Measurements from ENCODE around the gene ZFP36L2. TPM values are rescaled to one million over a fixed set of nuclear protein-coding genes. Genes with fewer than 3 reads are reported as not detected.

The ZFP36L2 gene
- total and polyA plus RNA-seq, 9 of the 15 experiments (the other 6 are each of a cell fraction or from before 2014, with no cell fraction given): 4.1 to 60.6 (median 20.3) TPM

DNA sequence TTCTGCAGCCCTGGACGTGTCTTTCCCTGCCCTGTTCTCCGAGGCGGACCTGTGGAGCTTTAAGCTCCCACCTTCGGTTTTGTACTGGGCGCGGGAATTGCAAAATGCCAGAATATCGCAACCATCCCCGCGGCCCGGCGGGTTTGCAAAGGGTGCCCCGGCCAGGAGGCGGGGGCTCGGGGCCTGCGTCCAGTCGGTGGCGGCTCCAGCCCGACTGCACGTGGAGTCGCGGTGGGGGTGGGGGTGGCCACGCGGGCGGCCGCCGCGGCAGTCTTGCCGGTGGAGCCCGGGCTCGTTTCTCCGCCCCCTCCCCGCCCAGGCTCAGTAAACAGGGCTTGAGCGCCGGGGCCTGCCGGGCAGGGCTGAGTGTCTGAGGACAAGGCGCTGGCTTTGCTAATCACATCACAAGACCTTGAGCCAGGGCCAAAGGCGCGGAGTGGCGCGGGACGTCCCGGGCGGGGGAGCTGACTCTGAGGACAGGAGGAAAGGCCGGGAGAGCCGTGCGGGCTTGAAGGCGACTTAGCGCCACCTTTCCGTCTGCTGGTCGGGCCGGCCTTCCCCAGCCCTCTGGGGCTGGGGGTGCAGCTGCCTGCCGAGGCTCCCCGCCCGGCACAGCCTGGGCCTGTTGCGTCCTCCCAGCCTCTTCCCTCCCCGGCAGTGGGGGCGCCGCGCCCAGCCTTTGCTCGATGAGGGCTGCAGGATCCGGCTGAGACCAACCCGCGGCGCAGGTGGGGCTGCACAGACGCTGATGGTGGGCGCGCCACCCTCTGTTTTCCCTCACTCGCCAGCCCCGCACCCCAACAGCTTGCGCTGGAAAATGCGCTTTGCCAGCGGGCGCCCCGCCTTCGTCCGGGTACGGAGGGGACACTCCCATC lies 786 bp upstream of the ZFP36L2 start (continued):
- TF ChIP-seq, protein P1, sequence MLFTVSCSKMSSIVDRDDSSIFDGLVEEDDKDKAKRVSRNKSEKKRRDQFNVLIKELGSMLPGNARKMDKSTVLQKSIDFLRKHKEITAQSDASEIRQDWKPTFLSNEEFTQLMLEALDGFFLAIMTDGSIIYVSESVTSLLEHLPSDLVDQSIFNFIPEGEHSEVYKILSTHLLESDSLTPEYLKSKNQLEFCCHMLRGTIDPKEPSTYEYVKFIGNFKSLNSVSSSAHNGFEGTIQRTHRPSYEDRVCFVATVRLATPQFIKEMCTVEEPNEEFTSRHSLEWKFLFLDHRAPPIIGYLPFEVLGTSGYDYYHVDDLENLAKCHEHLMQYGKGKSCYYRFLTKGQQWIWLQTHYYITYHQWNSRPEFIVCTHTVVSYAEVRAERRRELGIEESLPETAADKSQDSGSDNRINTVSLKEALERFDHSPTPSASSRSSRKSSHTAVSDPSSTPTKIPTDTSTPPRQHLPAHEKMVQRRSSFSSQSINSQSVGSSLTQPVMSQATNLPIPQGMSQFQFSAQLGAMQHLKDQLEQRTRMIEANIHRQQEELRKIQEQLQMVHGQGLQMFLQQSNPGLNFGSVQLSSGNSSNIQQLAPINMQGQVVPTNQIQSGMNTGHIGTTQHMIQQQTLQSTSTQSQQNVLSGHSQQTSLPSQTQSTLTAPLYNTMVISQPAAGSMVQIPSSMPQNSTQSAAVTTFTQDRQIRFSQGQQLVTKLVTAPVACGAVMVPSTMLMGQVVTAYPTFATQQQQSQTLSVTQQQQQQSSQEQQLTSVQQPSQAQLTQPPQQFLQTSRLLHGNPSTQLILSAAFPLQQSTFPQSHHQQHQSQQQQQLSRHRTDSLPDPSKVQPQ (CRISPR knock-in tag; IDR thresholded peaks at IDR 0.05; ENCODE audit: borderline replicate concordance): no peak
- 0 out of 2 replicates have a peak, but pooled peaks have one; percentile 8 for TF ChIP-seq NFIC (IDR thresholded peaks at IDR 0.05)
- TF ChIP-seq SRSF9 (IDR thresholded peaks at IDR 0.05; ENCODE audit: borderline replicate concordance, low read depth, low read length): no peak
- 0 out of 2 replicates have a peak, but pooled peaks have one; percentile 12 for TF ChIP-seq SAFB (IDR thresholded peaks at IDR 0.05; ENCODE audit: borderline replicate concordance, low read depth, low read length)
- no peak for TF ChIP-seq HEY1 (CRISPR knock-in tag; IDR thresholded peaks at IDR 0.05; ENCODE audit: borderline replicate concordance)
- TF ChIP-seq ZNF695 (CRISPR knock-in tag; IDR thresholded peaks at IDR 0.05): no peak
- TF ChIP-seq, protein P2, sequence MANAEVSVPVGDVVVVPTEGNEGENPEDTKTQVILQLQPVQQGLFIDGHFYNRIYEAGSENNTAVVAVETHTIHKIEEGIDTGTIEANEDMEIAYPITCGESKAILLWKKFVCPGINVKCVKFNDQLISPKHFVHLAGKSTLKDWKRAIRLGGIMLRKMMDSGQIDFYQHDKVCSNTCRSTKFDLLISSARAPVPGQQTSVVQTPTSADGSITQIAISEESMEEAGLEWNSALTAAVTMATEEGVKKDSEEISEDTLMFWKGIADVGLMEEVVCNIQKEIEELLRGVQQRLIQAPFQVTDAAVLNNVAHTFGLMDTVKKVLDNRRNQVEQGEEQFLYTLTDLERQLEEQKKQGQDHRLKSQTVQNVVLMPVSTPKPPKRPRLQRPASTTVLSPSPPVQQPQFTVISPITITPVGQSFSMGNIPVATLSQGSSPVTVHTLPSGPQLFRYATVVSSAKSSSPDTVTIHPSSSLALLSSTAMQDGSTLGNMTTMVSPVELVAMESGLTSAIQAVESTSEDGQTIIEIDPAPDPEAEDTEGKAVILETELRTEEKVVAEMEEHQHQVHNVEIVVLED (CRISPR knock-in tag; IDR thresholded peaks at IDR 0.05): no peak
- no peak for TF ChIP-seq DMBX1 (CRISPR knock-in tag; IDR thresholded peaks at IDR 0.05; ENCODE audit: borderline replicate concordance)
- peak; percentile 97 for TF ChIP-seq PHF21A (IDR thresholded peaks at IDR 0.05; ENCODE audit: borderline replicate concordance, low read depth)
- TF ChIP-seq, protein P3, sequence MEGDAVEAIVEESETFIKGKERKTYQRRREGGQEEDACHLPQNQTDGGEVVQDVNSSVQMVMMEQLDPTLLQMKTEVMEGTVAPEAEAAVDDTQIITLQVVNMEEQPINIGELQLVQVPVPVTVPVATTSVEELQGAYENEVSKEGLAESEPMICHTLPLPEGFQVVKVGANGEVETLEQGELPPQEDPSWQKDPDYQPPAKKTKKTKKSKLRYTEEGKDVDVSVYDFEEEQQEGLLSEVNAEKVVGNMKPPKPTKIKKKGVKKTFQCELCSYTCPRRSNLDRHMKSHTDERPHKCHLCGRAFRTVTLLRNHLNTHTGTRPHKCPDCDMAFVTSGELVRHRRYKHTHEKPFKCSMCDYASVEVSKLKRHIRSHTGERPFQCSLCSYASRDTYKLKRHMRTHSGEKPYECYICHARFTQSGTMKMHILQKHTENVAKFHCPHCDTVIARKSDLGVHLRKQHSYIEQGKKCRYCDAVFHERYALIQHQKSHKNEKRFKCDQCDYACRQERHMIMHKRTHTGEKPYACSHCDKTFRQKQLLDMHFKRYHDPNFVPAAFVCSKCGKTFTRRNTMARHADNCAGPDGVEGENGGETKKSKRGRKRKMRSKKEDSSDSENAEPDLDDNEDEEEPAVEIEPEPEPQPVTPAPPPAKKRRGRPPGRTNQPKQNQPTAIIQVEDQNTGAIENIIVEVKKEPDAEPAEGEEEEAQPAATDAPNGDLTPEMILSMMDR (IDR thresholded peaks at IDR 0.05 in 2 of 3, conservative IDR thresholded peaks at IDR 0.05 in 1 of 3; ENCODE audit: insufficient read depth in 2 of 3, low read depth in 1 of 3, low read length in 3 of 3): peak in 2 of 3 experiments; percentile 43 to 62; a peak in 4 of 6 replicates
- TF ChIP-seq ZBTB8A (IDR thresholded peaks at IDR 0.05; ENCODE audit: partially characterized antibody): no peak
- no peak for TF ChIP-seq ZKSCAN3 (CRISPR knock-in tag; IDR thresholded peaks at IDR 0.05)
- TF ChIP-seq DIDO1 (tag; IDR thresholded peaks at IDR 0.05; ENCODE audit: low read depth): no peak
- no peak for TF ChIP-seq KAT8 (IDR thresholded peaks at IDR 0.05; ENCODE audit: low read depth)
- TF ChIP-seq CHD2 (IDR thresholded peaks at IDR 0.05; ENCODE audit: low read depth, low read length): peak; percentile 23
- TF ChIP-seq GTF2A2 (tag; IDR thresholded peaks at IDR 0.05): 0 out of 2 replicates have a peak, but pooled peaks have one; percentile 6
- TF ChIP-seq TCFL5 (CRISPR knock-in tag; conservative IDR thresholded peaks at IDR 0.05): no peak
- TF ChIP-seq, protein P4, sequence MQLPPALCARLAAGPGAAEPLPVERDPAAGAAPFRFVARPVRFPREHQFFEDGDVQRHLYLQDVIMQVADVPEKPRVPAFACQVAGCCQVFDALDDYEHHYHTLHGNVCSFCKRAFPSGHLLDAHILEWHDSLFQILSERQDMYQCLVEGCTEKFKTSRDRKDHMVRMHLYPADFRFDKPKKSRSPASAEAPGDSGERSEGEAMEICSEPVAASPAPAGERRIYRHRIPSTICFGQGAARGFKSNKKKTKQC (CRISPR knock-in tag; IDR thresholded peaks at IDR 0.05): no peak; the same call in none of the 2 replicates

Data from K562 (cell line).